K562 (cell line): ENCODE data around the gene PIH1D1. TPM values are rescaled to one million over a fixed set of nuclear protein-coding genes. Genes with fewer than 3 reads are reported as not detected.

Experiments
- CLOCK ChIP-seq: fragments of 250-450 bp; sonication (Bioruptor Pico); IDR thresholded peaks from 2 replicates; pipeline ENCODE4 v1.4.0; 2020; ENCODE audit warnings: mild to moderate bottlenecking, moderate library complexity, borderline replicate concordance
- HOXB6 ChIP-seq: fragments of 250-450 bp; sonication (Bioruptor Pico); IDR thresholded peaks from 2 replicates; pipeline ENCODE4 v1.5.1; 2022; ENCODE audit warnings: mild to moderate bottlenecking, borderline replicate concordance
- JUNB ChIP-seq: fragments of 450-650 bp; formaldehyde crosslinking; conservative IDR thresholded peaks from 2 replicates; pipeline ENCODE4 v1.4.0; 2020; ENCODE audit warnings: mild to moderate bottlenecking
- TAF15 ChIP-seq: fragments of 200-400 bp; formaldehyde crosslinking; IDR thresholded peaks from 2 replicates; pipeline ENCODE4 v1.6.1; 2017; ENCODE audit warnings: mild to moderate bottlenecking, low read depth, low read length, moderate library complexity
- USF1 ChIP-seq: sonication (generic); formaldehyde crosslinking; IDR thresholded peaks from 2 replicates; pipeline ENCODE4 v1.9.0; 2022; ENCODE audit warnings: mild to moderate bottlenecking, missing genetic modification reagents
- ZNF121 ChIP-seq: sonication (generic); formaldehyde crosslinking; conservative IDR thresholded peaks from 2 replicates; pipeline ENCODE4 v1.8.0; 2022; ENCODE audit warnings: missing genetic modification reagents
- ZNF717 ChIP-seq: fragments of 250-450 bp; sonication (Bioruptor Pico); IDR thresholded peaks from 2 replicates; pipeline ENCODE4 v1.5.0; 2021
- polyA plus RNA-seq, 8 experiments: library from polyadenylated mRNA; depleted of rRNA in 4 of 8; stranded (reverse) in 5 of 8; unstranded in 3 of 8; fragments of >200 nt; fragmentation: Nextera tagmentation in 2 of 8; fragmentation: Illumina TruSeq in 1 of 8; extraction: Ambion mirVana in 2 of 8; extraction: Trizol in 1 of 8; gene quantifications; 2 replicates each; pipeline versions ENCODE4 v1.2.1 to v1.2.3, GENCODE V29; 2011 to 2014; ENCODE audit warnings: inconsistent platforms in 1 of 8, missing spikeins in 1 of 8
- total RNA-seq, 7 experiments: library from RNA; depleted of rRNA in 6 of 7; stranded (reverse); fragments of >200 nt in 6 of 7; fragmentation: Illumina TruSeq in 2 of 7; extraction: Trizol in 2 of 7; gene quantifications; 2 replicates each; pipeline versions ENCODE4 v1.2.1 to v1.2.3, GENCODE V29; 2011 to 2021; ENCODE audit warnings: low replicate concordance in 1 of 7
- TF ChIP-seq, protein P1 (sequence below): fragments of 450-650 bp; IDR thresholded peaks from 2 replicates; pipeline ENCODE4 v1.6.1; 2016; ENCODE audit warnings: mild to moderate bottlenecking, moderate library complexity
- TF ChIP-seq, protein P2 (sequence below): fragments of 250-450 bp; sonication (Bioruptor Pico); IDR thresholded peaks from 2 replicates; pipeline ENCODE4 v1.5.1; 2021; ENCODE audit warnings: mild to moderate bottlenecking

PIH1D1 gene
- total and polyA plus RNA-seq, 9 of the 15 experiments (the other 6 are each of a cell fraction or from before 2014, with no cell fraction given), result 26.5 to 224 (median 137) TPM

DNA sequence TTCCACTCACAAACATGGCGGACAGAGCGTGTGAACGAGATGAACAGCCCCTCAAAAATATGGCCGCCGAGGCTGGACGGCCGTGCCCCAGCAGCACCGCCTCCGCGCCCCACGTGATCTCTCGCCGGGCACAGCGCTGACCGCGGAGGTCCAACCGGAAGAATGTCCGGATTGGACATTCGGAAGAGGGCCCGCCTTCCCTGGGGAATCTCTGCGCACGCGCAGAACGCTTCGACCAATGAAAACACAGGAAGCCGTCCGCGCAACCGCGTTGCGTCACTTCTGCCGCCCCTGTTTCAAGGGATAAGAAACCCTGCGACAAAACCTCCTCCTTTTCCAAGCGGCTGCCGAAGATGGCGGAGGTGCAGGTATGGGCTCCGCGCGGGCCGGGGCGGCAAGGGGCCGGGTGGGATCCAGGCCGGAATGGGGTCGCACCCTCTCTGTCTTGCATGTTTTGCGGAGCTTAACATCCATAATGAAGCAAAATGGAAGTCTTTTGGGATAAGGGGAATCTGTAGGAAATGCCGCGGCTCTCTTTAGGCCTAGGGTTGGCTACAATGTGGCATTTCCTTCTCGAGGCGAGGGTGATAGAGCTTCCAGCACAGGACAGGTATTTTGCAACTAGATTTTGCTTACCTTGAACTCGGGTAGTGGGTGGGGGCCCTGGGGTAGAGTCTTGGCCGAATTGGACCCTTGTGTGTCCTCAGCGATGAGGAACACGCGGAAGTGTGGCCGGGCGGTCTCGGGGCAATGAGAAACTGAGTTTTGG, 35.8 kb upstream of the PIH1D1 start, which contains the start of gene RPL13A (continued):
- TF ChIP-seq, protein P1, sequence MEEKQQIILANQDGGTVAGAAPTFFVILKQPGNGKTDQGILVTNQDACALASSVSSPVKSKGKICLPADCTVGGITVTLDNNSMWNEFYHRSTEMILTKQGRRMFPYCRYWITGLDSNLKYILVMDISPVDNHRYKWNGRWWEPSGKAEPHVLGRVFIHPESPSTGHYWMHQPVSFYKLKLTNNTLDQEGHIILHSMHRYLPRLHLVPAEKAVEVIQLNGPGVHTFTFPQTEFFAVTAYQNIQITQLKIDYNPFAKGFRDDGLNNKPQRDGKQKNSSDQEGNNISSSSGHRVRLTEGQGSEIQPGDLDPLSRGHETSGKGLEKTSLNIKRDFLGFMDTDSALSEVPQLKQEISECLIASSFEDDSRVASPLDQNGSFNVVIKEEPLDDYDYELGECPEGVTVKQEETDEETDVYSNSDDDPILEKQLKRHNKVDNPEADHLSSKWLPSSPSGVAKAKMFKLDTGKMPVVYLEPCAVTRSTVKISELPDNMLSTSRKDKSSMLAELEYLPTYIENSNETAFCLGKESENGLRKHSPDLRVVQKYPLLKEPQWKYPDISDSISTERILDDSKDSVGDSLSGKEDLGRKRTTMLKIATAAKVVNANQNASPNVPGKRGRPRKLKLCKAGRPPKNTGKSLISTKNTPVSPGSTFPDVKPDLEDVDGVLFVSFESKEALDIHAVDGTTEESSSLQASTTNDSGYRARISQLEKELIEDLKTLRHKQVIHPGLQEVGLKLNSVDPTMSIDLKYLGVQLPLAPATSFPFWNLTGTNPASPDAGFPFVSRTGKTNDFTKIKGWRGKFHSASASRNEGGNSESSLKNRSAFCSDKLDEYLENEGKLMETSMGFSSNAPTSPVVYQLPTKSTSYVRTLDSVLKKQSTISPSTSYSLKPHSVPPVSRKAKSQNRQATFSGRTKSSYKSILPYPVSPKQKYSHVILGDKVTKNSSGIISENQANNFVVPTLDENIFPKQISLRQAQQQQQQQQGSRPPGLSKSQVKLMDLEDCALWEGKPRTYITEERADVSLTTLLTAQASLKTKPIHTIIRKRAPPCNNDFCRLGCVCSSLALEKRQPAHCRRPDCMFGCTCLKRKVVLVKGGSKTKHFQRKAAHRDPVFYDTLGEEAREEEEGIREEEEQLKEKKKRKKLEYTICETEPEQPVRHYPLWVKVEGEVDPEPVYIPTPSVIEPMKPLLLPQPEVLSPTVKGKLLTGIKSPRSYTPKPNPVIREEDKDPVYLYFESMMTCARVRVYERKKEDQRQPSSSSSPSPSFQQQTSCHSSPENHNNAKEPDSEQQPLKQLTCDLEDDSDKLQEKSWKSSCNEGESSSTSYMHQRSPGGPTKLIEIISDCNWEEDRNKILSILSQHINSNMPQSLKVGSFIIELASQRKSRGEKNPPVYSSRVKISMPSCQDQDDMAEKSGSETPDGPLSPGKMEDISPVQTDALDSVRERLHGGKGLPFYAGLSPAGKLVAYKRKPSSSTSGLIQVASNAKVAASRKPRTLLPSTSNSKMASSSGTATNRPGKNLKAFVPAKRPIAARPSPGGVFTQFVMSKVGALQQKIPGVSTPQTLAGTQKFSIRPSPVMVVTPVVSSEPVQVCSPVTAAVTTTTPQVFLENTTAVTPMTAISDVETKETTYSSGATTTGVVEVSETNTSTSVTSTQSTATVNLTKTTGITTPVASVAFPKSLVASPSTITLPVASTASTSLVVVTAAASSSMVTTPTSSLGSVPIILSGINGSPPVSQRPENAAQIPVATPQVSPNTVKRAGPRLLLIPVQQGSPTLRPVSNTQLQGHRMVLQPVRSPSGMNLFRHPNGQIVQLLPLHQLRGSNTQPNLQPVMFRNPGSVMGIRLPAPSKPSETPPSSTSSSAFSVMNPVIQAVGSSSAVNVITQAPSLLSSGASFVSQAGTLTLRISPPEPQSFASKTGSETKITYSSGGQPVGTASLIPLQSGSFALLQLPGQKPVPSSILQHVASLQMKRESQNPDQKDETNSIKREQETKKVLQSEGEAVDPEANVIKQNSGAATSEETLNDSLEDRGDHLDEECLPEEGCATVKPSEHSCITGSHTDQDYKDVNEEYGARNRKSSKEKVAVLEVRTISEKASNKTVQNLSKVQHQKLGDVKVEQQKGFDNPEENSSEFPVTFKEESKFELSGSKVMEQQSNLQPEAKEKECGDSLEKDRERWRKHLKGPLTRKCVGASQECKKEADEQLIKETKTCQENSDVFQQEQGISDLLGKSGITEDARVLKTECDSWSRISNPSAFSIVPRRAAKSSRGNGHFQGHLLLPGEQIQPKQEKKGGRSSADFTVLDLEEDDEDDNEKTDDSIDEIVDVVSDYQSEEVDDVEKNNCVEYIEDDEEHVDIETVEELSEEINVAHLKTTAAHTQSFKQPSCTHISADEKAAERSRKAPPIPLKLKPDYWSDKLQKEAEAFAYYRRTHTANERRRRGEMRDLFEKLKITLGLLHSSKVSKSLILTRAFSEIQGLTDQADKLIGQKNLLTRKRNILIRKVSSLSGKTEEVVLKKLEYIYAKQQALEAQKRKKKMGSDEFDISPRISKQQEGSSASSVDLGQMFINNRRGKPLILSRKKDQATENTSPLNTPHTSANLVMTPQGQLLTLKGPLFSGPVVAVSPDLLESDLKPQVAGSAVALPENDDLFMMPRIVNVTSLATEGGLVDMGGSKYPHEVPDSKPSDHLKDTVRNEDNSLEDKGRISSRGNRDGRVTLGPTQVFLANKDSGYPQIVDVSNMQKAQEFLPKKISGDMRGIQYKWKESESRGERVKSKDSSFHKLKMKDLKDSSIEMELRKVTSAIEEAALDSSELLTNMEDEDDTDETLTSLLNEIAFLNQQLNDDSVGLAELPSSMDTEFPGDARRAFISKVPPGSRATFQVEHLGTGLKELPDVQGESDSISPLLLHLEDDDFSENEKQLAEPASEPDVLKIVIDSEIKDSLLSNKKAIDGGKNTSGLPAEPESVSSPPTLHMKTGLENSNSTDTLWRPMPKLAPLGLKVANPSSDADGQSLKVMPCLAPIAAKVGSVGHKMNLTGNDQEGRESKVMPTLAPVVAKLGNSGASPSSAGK, result no peak
- no peak for TF ChIP-seq ZNF121
- peak; percentile 100 for TF ChIP-seq USF1
- TF ChIP-seq JUNB (CRISPR knock-in tag), result no peak
- TF ChIP-seq TAF15, result no peak
- TF ChIP-seq CLOCK (CRISPR knock-in tag), result no peak
- TF ChIP-seq, protein P2, sequence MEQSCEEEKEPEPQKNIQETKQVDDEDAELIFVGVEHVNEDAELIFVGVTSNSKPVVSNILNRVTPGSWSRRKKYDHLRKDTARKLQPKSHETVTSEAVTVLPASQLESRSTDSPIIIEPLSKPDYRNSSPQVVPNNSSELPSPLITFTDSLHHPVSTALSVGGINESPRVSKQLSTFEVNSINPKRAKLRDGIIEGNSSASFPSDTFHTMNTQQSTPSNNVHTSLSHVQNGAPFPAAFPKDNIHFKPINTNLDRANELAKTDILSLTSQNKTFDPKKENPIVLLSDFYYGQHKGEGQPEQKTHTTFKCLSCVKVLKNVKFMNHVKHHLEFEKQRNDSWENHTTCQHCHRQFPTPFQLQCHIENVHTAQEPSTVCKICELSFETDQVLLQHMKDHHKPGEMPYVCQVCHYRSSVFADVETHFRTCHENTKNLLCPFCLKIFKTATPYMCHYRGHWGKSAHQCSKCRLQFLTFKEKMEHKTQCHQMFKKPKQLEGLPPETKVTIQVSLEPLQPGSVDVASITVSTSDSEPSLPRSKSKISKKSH (CRISPR knock-in tag), result no peak
- TF ChIP-seq HOXB6 (CRISPR knock-in tag), result no peak
- TF ChIP-seq ZNF717, result no peak
